Activated T-helper 2 cell treated with anti-CD3 and anti-CD28 coated beads, Interferon-gamma antibody, Interleukin-2, Interleukin-4, amounts not matched to agents 10 μg/mL and 5 μg/mL and 100 μg/mL, durations not matched to agents 14 hours and 24 hours and 36 hours (primary cell): ENCODE results near the gene CHAMP1. TPM values are rescaled to one million over a fixed set of nuclear protein-coding genes. Genes with fewer than 3 reads are reported as not detected.

Source experiments
- total RNA-seq: library from RNA; stranded (reverse); gene quantifications from 2 replicates; pipeline ENCODE4 v1.2.3, GENCODE V29; 2022

The CHAMP1 gene
- total RNA-seq, 1 donor from 2014 or later = 45.6 TPM

Other genes starting within 250 kb of the CHAMP1 start
- 13.7 and 13.9 TPM in 2 replicates for gene RASA3, start 181.9 kb upstream of the CHAMP1 start, total RNA-seq
- gene CFAP97D2, start 135.2 kb upstream of the CHAMP1 start, total RNA-seq = not detected in 2 replicates
- gene CDC16, start 79.6 kb upstream of the CHAMP1 start, total RNA-seq = 80.4 and 86.1 TPM in 2 replicates
- gene UPF3A, start 32.9 kb upstream of the CHAMP1 start, total RNA-seq = 45.9 and 49.9 TPM in 2 replicates